OCI-LY7 (cell line): Measurements from ENCODE around the gene MS4A18. TPM values are rescaled to one million over a fixed set of nuclear protein-coding genes. Genes with fewer than 3 reads are reported as not detected.
"Not testable (repeated sequence)": the region's sequence is repeated elsewhere in the genome, so short reads cannot be mapped to it uniquely, and the experiment has no call there.

ENCODE experiments used
- BruUV-seq: library from RNA; stranded (reverse); fragments of 400-500 nt; replicated peaks from 2 replicates; lab custom pipeline; 2021; lab: Mats Ljungman, UMichigan
- CTCF ChIA-PET: fragments of 300-600 bp; sonication (Branson Sonifier 250); formaldehyde crosslinking; loops from one replicate; lab custom pipeline; 2022; ENCODE audit warnings: antibody characterized with exemption; ENCODE audit not compliant: unreplicated experiment; lab: Charles Lee
- POLR2A ChIA-PET: fragments of 300-600 bp; sonication (Branson Sonifier 250); formaldehyde crosslinking; loops from one replicate; lab custom pipeline; 2022; ENCODE audit warnings: antibody characterized with exemption; lab: Charles Lee
- DNase-seq: peaks from one replicate; pipeline ENCODE4 v3.0.0-alpha.2; 2015; ENCODE audit warnings: low spot score
- H2AFZ ChIP-seq: fragments of 200-600 bp; sonication (generic), shearing (Covaris generic); 2 replicates; pipeline ENCODE4 v1.6.1; 2014; ENCODE audit warnings: mild to moderate bottlenecking, antibody characterized with exemption, low read length, moderate library complexity
- H3K27ac ChIP-seq: fragments of 200-600 bp; sonication (generic); 2 replicates; pipeline ENCODE4 v1.5.1; 2014; ENCODE audit warnings: mixed run types, low read depth, mild to moderate bottlenecking, moderate library complexity, low read length, inconsistent platforms; ENCODE audit not compliant: poor library complexity, severe bottlenecking
- H3K36me3 ChIP-seq: fragments of 200-600 bp; sonication (generic); 2 replicates; pipeline ENCODE4 v1.6.1; 2014; ENCODE audit warnings: mild to moderate bottlenecking, antibody characterized with exemption, low read length, moderate library complexity, mixed read lengths; ENCODE audit not compliant: insufficient read depth
- H3K4me1 ChIP-seq: fragments of 200-600 bp; sonication (generic); 2 replicates; pipeline ENCODE4 v1.5.1; 2014; ENCODE audit warnings: mild to moderate bottlenecking, low read length; ENCODE audit not compliant: insufficient read depth, poor library complexity, severe bottlenecking
- H3K4me2 ChIP-seq: fragments of 200-600 bp; sonication (generic); 2 replicates; pipeline ENCODE4 v1.6.1; 2014; ENCODE audit warnings: mild to moderate bottlenecking, low read length
- H3K4me3 ChIP-seq: fragments of 200-600 bp; sonication (generic); 2 replicates; pipeline ENCODE4 v1.5.1; 2014; ENCODE audit warnings: mild to moderate bottlenecking, low read depth, low read length; ENCODE audit not compliant: poor library complexity, severe bottlenecking
- H3K79me2 ChIP-seq: fragments of 200-600 bp; sonication (generic); 2 replicates; pipeline ENCODE4 v1.6.1; 2016; ENCODE audit warnings: low read depth, mild to moderate bottlenecking, low read length, moderate library complexity, mixed read lengths; ENCODE audit not compliant: insufficient read depth
- H3K9me2 ChIP-seq: fragments of 200-600 bp; sonication (generic); 2 replicates; pipeline ENCODE4 v1.6.1; 2016; ENCODE audit warnings: mild to moderate bottlenecking, low read length, mixed read lengths; ENCODE audit not compliant: insufficient read depth
- H3K9me3 ChIP-seq: fragments of 200-600 bp; sonication (generic); 2 replicates; pipeline ENCODE4 v1.6.1; 2014; ENCODE audit warnings: mild to moderate bottlenecking, mixed run types, low read length, mixed read lengths
- H4K20me1 ChIP-seq: fragments of 200-600 bp; sonication (generic); 2 replicates; pipeline ENCODE4 v1.6.1; 2014; ENCODE audit warnings: mild to moderate bottlenecking, antibody characterized with exemption, low read length, moderate library complexity, mixed read lengths; ENCODE audit not compliant: insufficient read depth
- EZH2phosphoT487 ChIP-seq: fragments of 200-600 bp; sonication (generic); IDR thresholded peaks from 2 replicates; pipeline ENCODE4 v1.6.1; 2018; ENCODE audit warnings: low read depth, borderline replicate concordance, mild to moderate bottlenecking, mixed run types, antibody characterized with exemption, low read length, moderate library complexity, mixed read lengths
- intact Hi-C: fragments of 100-400 bp; cut with micrococcal nuclease; formaldehyde crosslinking; loops from one replicate; pipeline ENCODE4 v1.10.0; 2022; ENCODE audit not compliant: unreplicated experiment
- total RNA-seq, 2 experiments: library from RNA; depleted of rRNA in 1 of 2; stranded (reverse); fragments of >200 nt in 1 of 2; shearing (Covaris generic) in 1 of 2; gene quantifications; 2 replicates each; pipeline ENCODE4 v1.2.3, GENCODE V29; 2014 to 2022
- TF ChIP-seq, protein P1 (sequence below): fragments of 200-600 bp; sonication (generic); conservative IDR thresholded peaks from 2 replicates; pipeline ENCODE4 v1.5.1; 2014; ENCODE audit warnings: mild to moderate bottlenecking, antibody characterized with exemption, low read length, moderate library complexity, mixed read lengths

MS4A18 gene
- total RNA-seq, 2 experiments from 2014 or later: not detected

DNA sequence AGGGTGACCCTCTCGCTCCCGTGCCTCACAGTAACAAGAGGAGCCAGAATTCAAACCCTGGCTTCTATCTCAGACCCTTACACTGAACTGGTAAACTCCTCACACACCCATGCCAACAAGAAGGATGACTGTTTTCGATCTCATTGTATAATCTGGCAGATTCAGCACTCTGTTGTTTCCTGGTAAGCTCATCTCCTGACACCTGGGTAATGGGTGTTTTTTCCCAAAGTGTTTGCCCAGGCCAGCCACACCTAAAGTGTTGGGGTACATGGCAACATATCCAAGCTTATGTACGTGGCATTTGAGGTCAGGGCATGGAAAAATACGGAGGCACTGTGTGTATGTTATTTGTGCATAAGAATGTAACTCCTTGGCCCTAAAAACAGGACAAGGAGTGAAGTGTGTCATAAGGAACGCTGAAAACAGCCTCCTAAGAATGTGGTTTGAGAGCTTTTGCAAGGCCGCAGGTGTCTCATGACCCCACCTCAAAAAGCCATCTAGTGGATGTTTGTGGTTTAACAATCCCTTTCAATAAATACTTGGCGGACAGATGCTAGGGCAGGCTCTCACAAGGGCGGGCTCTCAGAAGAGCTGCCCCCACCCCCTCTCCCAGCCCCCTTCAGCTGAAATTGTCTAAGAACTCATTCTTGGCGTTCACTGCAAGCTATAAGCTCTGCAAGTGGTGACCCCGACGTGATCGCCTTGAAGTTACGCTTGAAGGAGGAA, 31.9 kb downstream of the MS4A18 start, which contains the start of gene MS4A15:
Gene MS4A15 (plus strand): TSS at position 561 of the 726 bp plus-strand sequence. CDS start 6,867 bp downstream, outside the sequence.
- Histone ChIP-seq H3K4me1 (no peaks in the 10 kb centered on the region), H3K4me3 (no peak within 1 kb of the TSS), H4K20me1 (no peaks in the 10 kb centered on the region), H3K36me3 (no peaks in the 10 kb centered on the region), H2AFZ (no peak within 1 kb of the TSS), H3K9me3 (no peaks in the 10 kb centered on the region), H3K27ac (no peak within 1 kb of the TSS), H3K79me2 (no peaks in the 10 kb centered on the region), H3K4me2 (no peak within 1 kb of the TSS), H3K9me2 (no peaks in the 10 kb centered on the region)
- TF ChIP-seq EZH2phosphoT487: no peak
- TF ChIP-seq, protein P1, sequence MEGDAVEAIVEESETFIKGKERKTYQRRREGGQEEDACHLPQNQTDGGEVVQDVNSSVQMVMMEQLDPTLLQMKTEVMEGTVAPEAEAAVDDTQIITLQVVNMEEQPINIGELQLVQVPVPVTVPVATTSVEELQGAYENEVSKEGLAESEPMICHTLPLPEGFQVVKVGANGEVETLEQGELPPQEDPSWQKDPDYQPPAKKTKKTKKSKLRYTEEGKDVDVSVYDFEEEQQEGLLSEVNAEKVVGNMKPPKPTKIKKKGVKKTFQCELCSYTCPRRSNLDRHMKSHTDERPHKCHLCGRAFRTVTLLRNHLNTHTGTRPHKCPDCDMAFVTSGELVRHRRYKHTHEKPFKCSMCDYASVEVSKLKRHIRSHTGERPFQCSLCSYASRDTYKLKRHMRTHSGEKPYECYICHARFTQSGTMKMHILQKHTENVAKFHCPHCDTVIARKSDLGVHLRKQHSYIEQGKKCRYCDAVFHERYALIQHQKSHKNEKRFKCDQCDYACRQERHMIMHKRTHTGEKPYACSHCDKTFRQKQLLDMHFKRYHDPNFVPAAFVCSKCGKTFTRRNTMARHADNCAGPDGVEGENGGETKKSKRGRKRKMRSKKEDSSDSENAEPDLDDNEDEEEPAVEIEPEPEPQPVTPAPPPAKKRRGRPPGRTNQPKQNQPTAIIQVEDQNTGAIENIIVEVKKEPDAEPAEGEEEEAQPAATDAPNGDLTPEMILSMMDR: peak; percentile 75
- BruUV-seq: no TSS peak
- CTCF ChIA-PET: no interaction called here
- peak; percentile 50 for DNase-seq
- POLR2A ChIA-PET: interaction anchor here (1.2 kb wide), 1 partner anchor 9 kb away, joined by 5 read pairs; no protein-coding TSS in a partner anchor
- intact Hi-C loops: loop anchor here (1.0 to 10.0 kb wide), 2 partner anchors 412 to 491 kb away; no protein-coding TSS in a partner anchor

DNA sequence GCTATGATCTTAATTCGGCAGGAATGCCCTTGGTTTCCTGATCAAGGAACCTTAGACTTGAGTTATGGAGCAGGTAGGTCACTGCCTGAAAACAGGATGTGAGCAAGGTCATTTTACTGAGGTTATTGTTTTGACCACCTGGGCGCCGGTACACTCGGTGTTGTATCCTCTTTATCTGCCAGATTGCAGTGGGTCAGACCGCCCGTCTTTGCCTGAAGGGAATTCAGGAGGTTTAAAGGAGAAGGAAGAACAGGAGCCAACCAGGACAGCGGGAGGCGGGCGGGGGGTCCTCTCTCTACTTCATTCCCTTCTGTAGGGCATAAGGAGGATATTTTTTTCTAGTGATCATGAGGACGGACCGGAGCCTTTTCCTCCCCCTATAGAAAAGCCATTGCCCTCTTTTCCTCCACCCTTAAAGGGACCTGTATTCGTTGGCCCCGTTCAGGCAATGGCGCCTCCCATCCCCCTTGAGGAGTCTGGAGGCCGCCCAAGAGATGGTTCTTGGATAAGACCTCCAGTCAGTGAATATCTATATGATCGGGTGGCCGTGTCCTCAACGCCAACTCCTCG, 32.8 kb downstream of the MS4A18 start:
- H3K36me3 ChIP-seq: no peaks in the 10 kb centered on the region
- ChIA-PET CTCF (no interaction called here), POLR2A (interaction anchor here (1.2 kb wide), 1 partner anchor 8 kb away, joined by 5 read pairs; no protein-coding TSS in a partner anchor)
- no peaks in the 10 kb centered on the region for H3K9me2 ChIP-seq
- no peaks in the 10 kb centered on the region for H4K20me1 ChIP-seq
- H2AFZ ChIP-seq: no peak overlapping the region
- H3K9me3 ChIP-seq: no peaks in the 10 kb centered on the region
- no peaks in the 10 kb centered on the region for H3K4me1 ChIP-seq
- no peak overlapping the region for H3K27ac ChIP-seq
- no peaks in the 10 kb centered on the region for H3K79me2 ChIP-seq
- no peak overlapping the region for H3K4me2 ChIP-seq
- no peak overlapping the region for H3K4me3 ChIP-seq
- TF ChIP-seq, protein P1: no peak
- no peak for TF ChIP-seq EZH2phosphoT487
- intact Hi-C loops: loop anchor here (10.0 kb wide), 1 partner anchor 413 kb away; no protein-coding TSS in a partner anchor
- no TSS peak for BruUV-seq
- DNase-seq: no peak

DNA sequence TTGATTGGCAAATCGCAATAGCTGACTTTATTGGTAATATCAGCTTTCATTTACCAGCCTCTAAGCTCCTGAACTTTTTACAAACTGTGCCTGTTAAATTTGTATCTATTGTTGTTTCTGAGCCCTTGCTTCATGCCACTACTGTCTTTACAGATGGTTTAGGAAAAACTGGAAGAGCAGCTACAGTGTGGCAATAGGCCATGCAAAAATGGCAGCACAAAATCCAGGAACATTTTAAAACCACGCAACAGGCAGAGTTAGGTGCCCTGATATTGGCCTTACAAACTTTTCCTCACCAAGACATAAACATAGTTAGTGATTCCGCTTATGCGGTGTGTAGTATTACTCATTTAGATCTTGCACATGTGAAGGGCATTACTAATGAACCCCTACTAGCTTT, 34.2 kb downstream of the MS4A18 start:
- H3K79me2 ChIP-seq, BruUV-seq, H3K9me2 ChIP-seq, DNase-seq, CTCF ChIA-PET, H4K20me1 ChIP-seq, H3K9me3 ChIP-seq, H3K4me2 ChIP-seq, H3K36me3 ChIP-seq, H3K4me3 ChIP-seq, H3K4me1 ChIP-seq, H2AFZ ChIP-seq, H3K27ac ChIP-seq, POLR2A ChIA-PET: not testable (repeated sequence)
- intact Hi-C loops: loop anchor here (10.0 kb wide), 1 partner anchor 414 kb away; no protein-coding TSS in a partner anchor

DNA sequence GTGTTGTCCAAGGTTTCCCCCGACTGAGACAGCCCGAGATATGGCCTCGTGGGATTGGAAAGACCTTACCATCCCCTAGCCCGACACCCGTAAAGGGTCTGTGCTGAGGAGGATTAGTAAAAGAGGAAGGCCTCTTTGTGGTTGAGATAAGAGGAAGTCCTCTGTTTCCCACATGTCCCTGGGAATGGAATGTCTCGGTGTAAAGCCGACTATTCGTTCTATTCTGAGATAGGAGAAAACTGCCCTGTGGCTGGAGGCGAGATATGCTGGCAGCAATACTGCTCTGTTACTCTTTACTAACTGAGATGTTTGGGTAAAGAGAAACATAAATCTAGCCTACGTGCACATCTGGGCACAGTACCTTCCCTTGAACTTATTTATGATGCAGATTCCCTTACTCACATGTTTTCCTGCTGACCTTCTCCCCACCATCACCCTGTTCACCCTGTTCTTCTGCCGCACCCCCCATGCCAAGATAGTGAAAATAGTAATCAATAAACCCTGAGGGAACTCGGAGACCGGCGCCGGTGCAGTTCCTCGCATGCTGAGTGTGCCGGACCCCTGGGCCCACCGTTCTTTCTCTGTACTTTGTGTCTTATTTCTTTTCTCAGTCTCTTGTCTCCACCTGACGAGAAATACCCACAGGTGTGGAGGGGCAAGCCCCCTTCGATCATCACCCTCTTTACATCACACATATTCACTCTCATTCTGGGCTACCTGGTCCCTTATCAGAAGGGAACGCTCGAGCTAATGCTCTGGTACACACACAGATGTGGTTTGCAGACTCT, 35.1 kb downstream of the MS4A18 start:
- intact Hi-C loops: loop anchor here (10.0 kb wide), 1 partner anchor 415 kb away; no protein-coding TSS in a partner anchor
- H3K4me2 ChIP-seq: not testable (repeated sequence)

More for the DNA sequence above, 35.1 kb downstream of the MS4A18 start:
- H3K36me3 ChIP-seq, H2AFZ ChIP-seq, H4K20me1 ChIP-seq, H3K79me2 ChIP-seq, H3K9me2 ChIP-seq, DNase-seq, CTCF ChIA-PET, H3K27ac ChIP-seq, H3K4me3 ChIP-seq, H3K9me3 ChIP-seq, H3K4me1 ChIP-seq, BruUV-seq: not testable (repeated sequence)
- POLR2A ChIA-PET: interaction anchor here (0.6 kb wide), 1 partner anchor 37 kb away, joined by 3 read pairs; no protein-coding TSS in a partner anchor
